ENCODE data around the gene TNPO3.

The TNPO3 gene

DNA sequence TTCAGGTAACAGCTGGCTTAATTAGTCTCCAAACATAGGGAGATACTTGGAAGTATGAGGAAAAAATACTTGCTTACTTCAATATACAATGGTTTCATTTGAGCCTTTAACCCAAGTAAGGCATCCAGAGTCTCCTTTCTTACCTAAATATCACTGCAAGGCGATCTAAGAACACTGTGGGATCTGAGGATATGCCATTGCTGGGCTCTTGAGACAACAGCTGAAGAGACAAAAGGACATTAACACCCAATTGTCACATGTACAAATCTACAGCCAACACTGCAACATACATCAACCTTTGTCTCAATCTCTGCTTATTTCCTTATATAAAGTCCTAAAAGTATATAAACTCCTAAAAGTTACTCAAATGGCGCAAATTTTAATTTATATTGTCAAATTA lies 72.8 kb downstream of the TNPO3 start:
- DNase-seq (ENCODE audit: low read depth): no peak
- H3K4me3 ChIP-seq (ENCODE audit: low read depth, low read length): no peak overlapping the region
- TF ChIP-seq, protein P1, sequence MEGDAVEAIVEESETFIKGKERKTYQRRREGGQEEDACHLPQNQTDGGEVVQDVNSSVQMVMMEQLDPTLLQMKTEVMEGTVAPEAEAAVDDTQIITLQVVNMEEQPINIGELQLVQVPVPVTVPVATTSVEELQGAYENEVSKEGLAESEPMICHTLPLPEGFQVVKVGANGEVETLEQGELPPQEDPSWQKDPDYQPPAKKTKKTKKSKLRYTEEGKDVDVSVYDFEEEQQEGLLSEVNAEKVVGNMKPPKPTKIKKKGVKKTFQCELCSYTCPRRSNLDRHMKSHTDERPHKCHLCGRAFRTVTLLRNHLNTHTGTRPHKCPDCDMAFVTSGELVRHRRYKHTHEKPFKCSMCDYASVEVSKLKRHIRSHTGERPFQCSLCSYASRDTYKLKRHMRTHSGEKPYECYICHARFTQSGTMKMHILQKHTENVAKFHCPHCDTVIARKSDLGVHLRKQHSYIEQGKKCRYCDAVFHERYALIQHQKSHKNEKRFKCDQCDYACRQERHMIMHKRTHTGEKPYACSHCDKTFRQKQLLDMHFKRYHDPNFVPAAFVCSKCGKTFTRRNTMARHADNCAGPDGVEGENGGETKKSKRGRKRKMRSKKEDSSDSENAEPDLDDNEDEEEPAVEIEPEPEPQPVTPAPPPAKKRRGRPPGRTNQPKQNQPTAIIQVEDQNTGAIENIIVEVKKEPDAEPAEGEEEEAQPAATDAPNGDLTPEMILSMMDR (IDR thresholded peaks at IDR 0.05; ENCODE audit: low read depth, low read length, missing control alignments): no peak
- in situ Hi-C loops (cut with HindIII; ENCODE audit: low sequenced_read_pairs): no loop called here

- no peak for DNase-seq (ENCODE audit: low read depth)
- TF ChIP-seq, protein P1 (IDR thresholded peaks at IDR 0.05; ENCODE audit: low read depth, low read length, missing control alignments): no peak
- no peak overlapping the region for H3K4me3 ChIP-seq (ENCODE audit: low read depth, low read length)
- in situ Hi-C loops (cut with HindIII; ENCODE audit: low sequenced_read_pairs): no loop called here
Observed at GRCh38 chr7:128974241-128974934, 80.5 kb downstream of the TNPO3 start.

- TF ChIP-seq, protein P1 (IDR thresholded peaks at IDR 0.05; ENCODE audit: low read depth, low read length, missing control alignments): no peak
- H3K4me3 ChIP-seq (ENCODE audit: low read depth, low read length): no peak overlapping the region
- no peak for DNase-seq (ENCODE audit: low read depth)
- in situ Hi-C loops (cut with HindIII; ENCODE audit: low sequenced_read_pairs): no loop called here
Observed at GRCh38 chr7:128968624-128969023, 86.3 kb downstream of the TNPO3 start.

- in situ Hi-C loops (cut with HindIII; ENCODE audit: low sequenced_read_pairs): no loop called here
- TF ChIP-seq, protein P1 (IDR thresholded peaks at IDR 0.05; ENCODE audit: low read depth, low read length, missing control alignments): no peak
- no peak for DNase-seq (ENCODE audit: low read depth)
- no peak overlapping the region for H3K4me3 ChIP-seq (ENCODE audit: low read depth, low read length)
Observed at GRCh38 chr7:128963327-128963757, 91.6 kb downstream of the TNPO3 start.

DNA sequence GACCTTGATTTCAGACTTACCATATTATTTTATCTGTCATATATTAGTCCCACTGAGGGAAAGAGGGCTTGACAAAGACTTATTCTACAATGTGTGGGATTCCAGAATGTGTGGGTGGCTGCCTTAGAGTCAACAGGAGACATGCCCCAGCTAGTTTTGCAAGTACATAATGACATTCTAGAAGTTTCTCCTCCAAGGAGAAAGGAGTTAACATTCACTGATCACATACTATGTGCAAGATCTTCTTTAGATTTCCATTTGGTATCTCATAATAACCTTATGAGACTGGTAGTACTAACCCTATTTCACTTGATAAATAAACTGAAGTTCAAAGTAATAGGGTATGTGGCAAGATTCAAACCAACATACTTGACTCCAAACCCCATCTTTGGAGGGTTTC lies 92.0 kb downstream of the TNPO3 start:
- TF ChIP-seq, protein P1 (IDR thresholded peaks at IDR 0.05; ENCODE audit: low read depth, low read length, missing control alignments): no peak
- H3K4me3 ChIP-seq (ENCODE audit: low read depth, low read length): no peak overlapping the region
- in situ Hi-C loops (cut with HindIII; ENCODE audit: low sequenced_read_pairs): no loop called here
- DNase-seq (ENCODE audit: low read depth): no peak

DNA sequence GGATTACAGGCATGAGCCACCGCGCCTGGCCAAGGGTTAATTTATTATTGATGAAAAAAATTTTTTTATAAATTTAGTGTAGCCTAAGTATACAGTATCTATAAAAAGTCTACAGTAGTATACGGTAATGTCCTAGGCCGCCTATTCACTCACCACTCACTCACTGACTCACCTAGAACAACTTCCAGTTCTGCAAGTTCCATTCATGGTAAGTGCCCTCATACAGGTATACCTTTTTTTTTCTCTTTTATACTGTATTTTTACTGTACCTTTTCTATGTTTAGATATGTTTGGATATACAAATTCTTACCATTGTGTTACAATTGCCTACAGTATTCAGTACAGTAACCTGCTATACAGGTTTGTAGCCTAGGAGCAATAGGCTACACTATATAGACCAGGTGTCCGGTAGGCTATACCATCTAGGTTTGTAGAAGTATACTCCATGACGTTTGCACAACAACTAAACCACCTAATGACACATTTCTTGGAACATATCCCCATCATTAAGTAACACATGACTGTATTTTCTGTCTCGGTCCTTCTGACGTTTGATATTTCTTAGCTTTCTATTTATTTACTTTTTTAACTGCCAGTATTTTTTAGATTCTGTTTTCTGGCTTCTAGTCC lies 93.8 kb downstream of the TNPO3 start:
- in situ Hi-C loops (cut with HindIII; ENCODE audit: low sequenced_read_pairs): no loop called here
- no peak for DNase-seq (ENCODE audit: low read depth)
- H3K4me3 ChIP-seq (ENCODE audit: low read depth, low read length): no peak overlapping the region
- TF ChIP-seq, protein P1 (IDR thresholded peaks at IDR 0.05; ENCODE audit: low read depth, low read length, missing control alignments): no peak

Data from astrocyte of the cerebellum (primary cell).